ENCODE data around the gene DNPEP. TPM values are rescaled to one million over a fixed set of nuclear protein-coding genes. Genes with fewer than 3 reads are reported as not detected.

DNPEP gene
- total RNA-seq, 1 experiment from 2014 or later: 81.3 TPM

DNA sequence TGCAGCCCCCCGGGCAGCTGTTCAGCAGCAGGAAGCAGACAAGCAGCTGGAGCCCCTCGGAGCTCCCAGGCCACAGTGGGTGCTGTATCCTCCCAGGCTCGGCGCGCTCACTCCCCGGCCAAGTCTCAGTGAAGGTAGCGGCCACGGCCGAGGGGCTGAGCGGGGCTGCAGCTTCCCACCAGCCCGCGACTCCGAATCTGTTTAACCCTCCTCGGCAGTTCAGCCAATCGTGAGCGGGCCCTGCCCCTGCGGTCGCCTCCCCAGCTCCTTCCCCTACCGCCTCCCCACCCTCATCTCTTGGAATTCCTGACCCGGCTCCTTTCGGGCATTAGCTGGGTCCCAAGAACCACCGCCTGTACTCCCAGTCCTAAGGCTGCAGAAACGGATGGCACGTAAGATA is 55.2 kb downstream of the DNPEP start, which contains the start of gene RESP18:
TSS of gene RESP18 (minus strand) at position 203 of the 400 bp plus-strand sequence.
- H3K4me3 Mint-ChIP-seq (ENCODE audit: unreplicated experiment): no peak within 1 kb of the TSS
- H3K27me3 Mint-ChIP-seq (ENCODE audit: insufficient read depth, unreplicated experiment): peaks cover 80% of the 10 kb centered on the region
- no peaks in the 10 kb centered on the region for H3K36me3 Mint-ChIP-seq (ENCODE audit: insufficient read depth, unreplicated experiment)
- peaks cover 6% of the 10 kb centered on the region for H3K4me1 Mint-ChIP-seq (ENCODE audit: insufficient read depth, unreplicated experiment)
- ChIA-PET POLR2A (no interaction called here), CTCF (interaction anchor here (0.5 to 1.2 kb wide), 3 partner anchors 9 to 173 kb away, joined by 3 to 5 read pairs (median 3); no protein-coding TSS in a partner anchor)
- no peak for DNase-seq (ENCODE audit: unreplicated experiment)
- no peaks in the 10 kb centered on the region for H3K9me3 Mint-ChIP-seq (ENCODE audit: unreplicated experiment)
- intact Hi-C loops (cut with micrococcal nuclease): no loop called here
- no peak within 1 kb of the TSS for H3K27ac Mint-ChIP-seq (ENCODE audit: low read depth, unreplicated experiment)
- no TSS peak for BruUV-seq (replicated peaks)
- TF ChIP-seq CTCF (IDR thresholded peaks at IDR 0.05; ENCODE audit: unreplicated experiment): no peak

DNA sequence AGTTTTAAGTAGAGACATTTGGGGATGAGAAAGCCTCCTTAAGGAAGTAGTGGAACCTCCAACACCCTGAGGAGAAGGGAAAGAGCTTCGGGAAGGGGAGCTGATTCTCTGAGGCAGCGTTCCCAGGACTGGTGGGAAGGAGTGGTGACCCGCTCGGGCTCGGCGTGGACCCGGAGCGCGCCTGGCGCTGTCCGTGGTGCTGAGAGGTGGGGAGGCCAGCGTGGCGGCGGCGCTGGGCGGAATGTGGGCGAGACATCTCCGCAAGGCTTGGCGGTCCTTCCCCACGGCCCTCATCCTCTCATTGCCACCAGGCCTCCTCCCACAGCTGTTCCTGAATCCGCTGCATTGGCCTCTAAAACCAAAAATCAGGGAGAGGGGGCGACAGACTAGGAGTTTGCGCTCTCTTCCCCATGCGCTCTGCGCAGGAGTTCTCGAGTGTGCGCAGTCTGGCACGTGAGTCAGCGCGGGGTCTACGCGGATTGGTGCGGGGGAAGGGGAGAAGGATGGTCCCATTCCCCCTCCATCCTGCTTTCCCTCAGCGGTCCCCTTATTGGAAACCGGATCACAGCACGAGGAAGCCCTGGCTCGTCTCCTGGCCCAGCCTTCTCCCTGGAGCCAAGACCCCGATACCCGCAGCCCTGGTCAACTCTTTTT is 56.0 kb downstream of the DNPEP start:
- Mint-ChIP-seq H3K27ac (ENCODE audit: low read depth, unreplicated experiment) (no peak overlapping the region), H3K9me3 (ENCODE audit: unreplicated experiment) (no peaks in the 10 kb centered on the region), H3K4me3 (ENCODE audit: unreplicated experiment) (no peak overlapping the region), H3K36me3 (ENCODE audit: insufficient read depth, unreplicated experiment) (no peaks in the 10 kb centered on the region), H3K27me3 (ENCODE audit: insufficient read depth, unreplicated experiment) (peaks cover 73% of the 10 kb centered on the region), H3K4me1 (ENCODE audit: insufficient read depth, unreplicated experiment) (peaks cover 6% of the 10 kb centered on the region)
- POLR2A ChIA-PET: no interaction called here
- no peak for TF ChIP-seq CTCF (IDR thresholded peaks at IDR 0.05; ENCODE audit: unreplicated experiment)
- CTCF ChIA-PET: interaction anchor here (0.5 to 1.2 kb wide), 2 partner anchors 8 to 172 kb away, joined by 3 to 5 read pairs; no protein-coding TSS in a partner anchor
- no peak for DNase-seq (ENCODE audit: unreplicated experiment)
- BruUV-seq (replicated peaks): no TSS peak
- intact Hi-C loops (cut with micrococcal nuclease): no loop called here

GRCh38 chr2:219327719-219328118 is 60.0 kb downstream of the DNPEP start:
- Mint-ChIP-seq H3K4me3 (ENCODE audit: unreplicated experiment) (no peak overlapping the region), H3K4me1 (ENCODE audit: insufficient read depth, unreplicated experiment) (no peaks in the 10 kb centered on the region), H3K27me3 (ENCODE audit: insufficient read depth, unreplicated experiment) (peaks cover 76% of the 10 kb centered on the region), H3K27ac (ENCODE audit: low read depth, unreplicated experiment) (no peak overlapping the region), H3K9me3 (ENCODE audit: unreplicated experiment) (no peaks in the 10 kb centered on the region), H3K36me3 (ENCODE audit: insufficient read depth, unreplicated experiment) (no peaks in the 10 kb centered on the region)
- ChIA-PET POLR2A (no interaction called here), CTCF (interaction anchor here (1.0 kb wide), 1 partner anchor 25 kb away, joined by 3 read pairs; no protein-coding TSS in a partner anchor)
- BruUV-seq (replicated peaks): no TSS peak
- intact Hi-C loops (cut with micrococcal nuclease): no loop called here
- no peak for TF ChIP-seq CTCF (IDR thresholded peaks at IDR 0.05; ENCODE audit: unreplicated experiment)
- no peak for DNase-seq (ENCODE audit: unreplicated experiment)

GRCh38 chr2:219325657-219326315 is 61.9 kb downstream of the DNPEP start:
- no peaks in the 10 kb centered on the region for H3K9me3 Mint-ChIP-seq (ENCODE audit: unreplicated experiment)
- POLR2A ChIA-PET: no interaction called here
- intact Hi-C loops (cut with micrococcal nuclease): no loop called here
- CTCF ChIA-PET: interaction anchor here (0.6 to 1.8 kb wide), 3 partner anchors 26 to 166 kb away, joined by 3 to 7 read pairs (median 4); no protein-coding TSS in a partner anchor
- peaks cover 72% of the 10 kb centered on the region for H3K27me3 Mint-ChIP-seq (ENCODE audit: insufficient read depth, unreplicated experiment)
- no peak for TF ChIP-seq CTCF (IDR thresholded peaks at IDR 0.05; ENCODE audit: unreplicated experiment)
- H3K27ac Mint-ChIP-seq (ENCODE audit: low read depth, unreplicated experiment): no peak overlapping the region
- no peak for DNase-seq (ENCODE audit: unreplicated experiment)
- no peaks in the 10 kb centered on the region for H3K36me3 Mint-ChIP-seq (ENCODE audit: insufficient read depth, unreplicated experiment)
- no peaks in the 10 kb centered on the region for H3K4me1 Mint-ChIP-seq (ENCODE audit: insufficient read depth, unreplicated experiment)
- BruUV-seq (replicated peaks): no TSS peak
- H3K4me3 Mint-ChIP-seq (ENCODE audit: unreplicated experiment): no peak overlapping the region

All from MCF 10A (cell line).